Daoy (cell line): ENCODE data around the gene OSBPL1A. TPM values are rescaled to one million over a fixed set of nuclear protein-coding genes. Genes with fewer than 3 reads are reported as not detected.
A peak's percentile ranks its signal among the peaks of the same experiment; 100 is the strongest.

ENCODE experiments used
- DNase-seq: peaks from one replicate; pipeline ENCODE4 v3.0.0-alpha.2; 2015; ENCODE audit warnings: low read depth
- total RNA-seq: library from RNA; depleted of rRNA; stranded (reverse); fragments of >200 nt; shearing (Covaris generic); gene quantifications from 2 replicates; pipeline ENCODE4 v1.2.3, GENCODE V29; 2014

Gene OSBPL1A
- total RNA-seq, 1 experiment from 2014 or later: 13.5 TPM

GRCh38 chr18:24341361-24341760, 56.3 kb downstream of the OSBPL1A start:
- no peak for DNase-seq

GRCh38 chr18:24333084-24333483, 64.5 kb downstream of the OSBPL1A start:
- no peak for DNase-seq

GRCh38 chr18:24326211-24326610, 71.4 kb downstream of the OSBPL1A start:
- no peak for DNase-seq

GRCh38 chr18:24322584-24323136, 75.0 kb downstream of the OSBPL1A start:
- no peak for DNase-seq

GRCh38 chr18:24321071-24321470, 76.6 kb downstream of the OSBPL1A start:
- DNase-seq: no peak

GRCh38 chr18:24319757-24320156, 77.9 kb downstream of the OSBPL1A start:
- no peak for DNase-seq

- DNase-seq: no peak
Observed at GRCh38 chr18:24317370-24317769, 80.3 kb downstream of the OSBPL1A start.

GRCh38 chr18:24315170-24315569, 82.5 kb downstream of the OSBPL1A start:
- no peak for DNase-seq

- no peak for DNase-seq
Observed at GRCh38 chr18:24306201-24306600, 91.4 kb downstream of the OSBPL1A start.

- peak; percentile 4 for DNase-seq
Observed at GRCh38 chr18:24300703-24301102, 96.9 kb downstream of the OSBPL1A start.

GRCh38 chr18:24296276-24296675, 101.3 kb downstream of the OSBPL1A start:
- no peak for DNase-seq

GRCh38 chr18:24293254-24293653, 104.4 kb downstream of the OSBPL1A start:
- no peak for DNase-seq

- DNase-seq: no peak
Observed at GRCh38 chr18:24278591-24278990, 119.0 kb downstream of the OSBPL1A start.

- no peak for DNase-seq
Observed at GRCh38 chr18:24277516-24278195, 120.0 kb downstream of the OSBPL1A start.

- no peak for DNase-seq
Observed at GRCh38 chr18:24276994-24277393, 120.6 kb downstream of the OSBPL1A start.

GRCh38 chr18:24274837-24275236, 122.8 kb downstream of the OSBPL1A start:
- DNase-seq: no peak

- peak; percentile 4 for DNase-seq
Observed at GRCh38 chr18:24273596-24273995, 124.0 kb downstream of the OSBPL1A start.

GRCh38 chr18:24272229-24272525, 125.4 kb downstream of the OSBPL1A start:
- DNase-seq: no peak

- peak; percentile 81 for DNase-seq
Observed at GRCh38 chr18:24271381-24272228, 126.0 kb downstream of the OSBPL1A start.

- DNase-seq: peak; percentile 34
Observed at GRCh38 chr18:24270937-24271380, 126.7 kb downstream of the OSBPL1A start.

GRCh38 chr18:24270358-24270936, 127.2 kb downstream of the OSBPL1A start:
- no peak for DNase-seq

GRCh38 chr18:24268784-24269550, 128.7 kb downstream of the OSBPL1A start:
- DNase-seq: no peak
